Heart right ventricle (tissue), 16 donors: ENCODE measurements around the gene ZNF331. TPM values are rescaled to one million over a fixed set of nuclear protein-coding genes. Genes with fewer than 3 reads are reported as not detected.

Experiments
- ATAC-seq, 8 donors: fragments of 200-7000 bp; cut with Tn5 transposase; one replicate each; pipeline ENCODE4 v1.9.1; 2020; ENCODE audit warnings: mild to moderate bottlenecking in 8 of 8, moderate library complexity in 8 of 8, moderate number of reproducible peaks in 1 of 8
- DNase-seq, 2 donors: peaks; one replicate each; pipeline ENCODE4 v3.0.0-alpha.2; 2020
- H3K27ac ChIP-seq, 10 donors: fragments of 200-600 bp; sonication (generic) in 2 of 10; one replicate each; pipeline versions ENCODE4 v1.5.0 to v1.8.0; 2020 to 2022; ENCODE audit warnings: mild to moderate bottlenecking in 3 of 10
- H3K27me3 ChIP-seq, 7 donors: fragments of 200-600 bp; one replicate each; pipeline ENCODE4 v1.8.0; 2021 to 2022; ENCODE audit warnings: mild to moderate bottlenecking in 2 of 7
- H3K36me3 ChIP-seq, 9 donors: fragments of 200-600 bp; sonication (generic) in 1 of 9; one replicate each; pipeline versions ENCODE4 v1.5.0 to v1.8.0; 2020 to 2022; ENCODE audit warnings: mild to moderate bottlenecking in 2 of 9
- H3K4me1 ChIP-seq, 9 donors: fragments of 200-600 bp; sonication (generic) in 1 of 9; one replicate each; pipeline versions ENCODE4 v1.5.0 to v1.8.0; 2020 to 2022; ENCODE audit warnings: mild to moderate bottlenecking in 4 of 9
- H3K4me3 ChIP-seq, 10 donors: fragments of 200-600 bp; sonication (generic) in 2 of 10; one replicate each; pipeline versions ENCODE4 v1.5.0 to v1.8.0; 2020 to 2022; ENCODE audit warnings: mild to moderate bottlenecking in 7 of 10, moderate library complexity in 2 of 10
- H3K9me3 ChIP-seq, 11 donors: fragments of 200-600 bp in 10 of 11; sonication (generic) in 2 of 11; one replicate each; pipeline versions ENCODE4 v1.5.0 to v1.8.0; 2013 to 2022; ENCODE audit warnings: mild to moderate bottlenecking in 2 of 11, control low read depth in 1 of 11, moderate library complexity in 1 of 11
- CTCF ChIP-seq, 9 donors: fragments of 200-600 bp; sonication (generic) in 2 of 9; IDR thresholded peaks; one replicate each; pipeline versions ENCODE4 v1.5.0 to v1.8.0; 2021 to 2022; ENCODE audit warnings: antibody characterized with exemption in 9 of 9, mild to moderate bottlenecking in 5 of 9, moderate library complexity in 1 of 9
- WGBS, 2 donors: extraction: QIAGEN DNeasy Blood & Tissue Kit; methylation state at CpG; one replicate each; pipeline ENCODE4 v1.1.7; 2013; ENCODE audit warnings: inconsistent platforms in 1 of 2; 5-methylcytosine and 5-hydroxymethylcytosine counted together
- intact Hi-C, 10 donors: fragments of 100-400 bp; cut with DNase I; formaldehyde crosslinking; loops; one replicate each; pipeline versions ENCODE4 v1.11.1 to v1.14.2; 2022
- polyA plus RNA-seq, 2 donors: library from polyadenylated mRNA; stranded (reverse); fragments of 200-250 nt; gene quantifications; one replicate each; pipeline ENCODE4 v1.2.3, GENCODE V29; 2013
- total RNA-seq, 10 donors: library from RNA; stranded (reverse); fragmentation: NEBNext Ultra II Directional in 3 of 10; extraction: Animal tissue kit (Norgen Biotek cat#: 25700) in 3 of 10; gene quantifications; one replicate each; pipeline versions ENCODE4 v1.2.1 to v1.2.4, GENCODE V29; 2021 to 2023
- donor health status: Arrhythmogenic right ventricular cardiomyopathy.
- donor health status: ischemic (EF 13 %, LVEDD 7.1; RV severe dilation, severe dysfunction).
- donor health status: healthy with polysubstance abuse.
- donor health status: DM: no; HTN: yes; CAD: no.
- donor health status: DM: no; HTN: no; CAD: no.
- donor health status: ischemic (EF 25% LVEDD 6.9; RV normal size, moderate dysfunction).
- donor health status: ischemic (EF 25% LVEDD 5.7; RV mildly dilated, moderate dysfunction).
- donor health status: healthy.
- donor health status: DM: yes; HTN: yes; CAD: no.
- donor health status: Ischemic cardiomyopathy.
- donor health status: ischemic (EF 35%, LVEDD 5.7; RV mildly dilated, moderate dysfunction).
- donor health status: nonischemic (EF 11% LVEDD 7.7; RV severe dilation, severe dysfunction).
- donor health status: DM: yes; HTN: yes; CAD: no.
- donor health status: PGD.
- donor health status: ischemic (EF 29% LVEDD 5.4; RV normal size, mild dysfunction).
- donor health status: nonischemic (EF 23%, LVEDD 6.1; RV moderate dilation, normal function).

ZNF331 gene
- total and polyA plus RNA-seq, 12 donors = 5.1 to 21.9 (median 14.4) TPM

- H3K4me1 ChIP-seq = peaks cover 0 to 45% (median 7%) of the 10 kb centered on the region in 9 donors
- no peak for DNase-seq
- intact Hi-C loops = no loop called here
- no peak for TF ChIP-seq CTCF (IDR thresholded peaks at IDR 0.05)
- no peaks in the 10 kb centered on the region for H3K27me3 ChIP-seq
- H3K27ac ChIP-seq = peak overlapping the region in 3 of 10 donors; percentile 0 to 82 (median 28)
- H3K4me3 ChIP-seq = no peak overlapping the region
- no peaks in the 10 kb centered on the region for H3K9me3 ChIP-seq
- peaks cover 0 to 10% (median 0%) of the 10 kb centered on the region in 9 donors for H3K36me3 ChIP-seq
- WGBS, 2 donors = 57 to 60% methylated on average over 3 of the region's 3 CpGs
- peak in 1 of 8 donors; percentile 34 for ATAC-seq
Measured at GRCh38 chr19:53549340-53549739, 11.4 kb downstream of the ZNF331 start.

- Histone ChIP-seq H3K4me3 (no peak overlapping the region), H3K27ac (peak overlapping the region in 1 of 10 donors; percentile 60), H3K36me3 (peaks cover 0 to 10% (median 0%) of the 10 kb centered on the region in 9 donors), H3K27me3 (no peaks in the 10 kb centered on the region), H3K4me1 (peaks cover 0 to 38% (median 7%) of the 10 kb centered on the region in 9 donors), H3K9me3 (no peaks in the 10 kb centered on the region)
- DNase-seq (no peak), ATAC-seq (no peak)
- intact Hi-C loops = no loop called here
- no peak for TF ChIP-seq CTCF (IDR thresholded peaks at IDR 0.05)
- 94 to 95% methylated on average over 6 of the region's 6 CpGs for WGBS, 2 donors
Measured at GRCh38 chr19:53552001-53552721, 14.2 kb downstream of the ZNF331 start.

- peaks cover 0 to 18% (median 0%) of the 10 kb centered on the region in 9 donors for H3K36me3 ChIP-seq
- WGBS, 2 donors = 93 to 94% methylated on average over 2 of the region's 2 CpGs
- no peaks in the 10 kb centered on the region for H3K27me3 ChIP-seq
- ATAC-seq (no peak), DNase-seq (no peak)
- H3K9me3 ChIP-seq = no peaks in the 10 kb centered on the region
- intact Hi-C loops = no loop called here
- peak overlapping the region in 1 of 10 donors; percentile 63 for H3K4me3 ChIP-seq
- TF ChIP-seq CTCF (IDR thresholded peaks at IDR 0.05) = no peak
- H3K4me1 ChIP-seq = peaks cover 0 to 30% (median 5%) of the 10 kb centered on the region in 9 donors
- peak overlapping the region in 4 of 10 donors; percentile 78 to 92 (median 86) for H3K27ac ChIP-seq
Measured at GRCh38 chr19:53553156-53553555, 15.2 kb downstream of the ZNF331 start.

- Histone ChIP-seq H3K4me3 (peak overlapping the region; percentile 42 to 75 (median 62)), H3K27me3 (no peaks in the 10 kb centered on the region), H3K9me3 (no peaks in the 10 kb centered on the region), H3K36me3 (peaks cover 0 to 26% (median 4%) of the 10 kb centered on the region in 9 donors), H3K4me1 (peaks cover 0 to 21% (median 5%) of the 10 kb centered on the region in 9 donors), H3K27ac (peak overlapping the region; percentile 10 to 92 (median 85))
- intact Hi-C loops = no loop called here
- no peak for TF ChIP-seq CTCF (IDR thresholded peaks at IDR 0.05)
- ATAC-seq = peak; percentile 86 to 94 (median 93)
- peak; percentile 89 to 90 for DNase-seq
- WGBS, 2 donors = 49% methylated on average over 76 to 77 of the region's 77 CpGs
Measured at GRCh38 chr19:53553865-53554791, 16.2 kb downstream of the ZNF331 start.
